H1 (cell line): ENCODE results near the gene ZNF23. TPM values are rescaled to one million over a fixed set of nuclear protein-coding genes. Genes with fewer than 3 reads are reported as not detected.

ENCODE experiments used
- CTCF ChIA-PET: fragments of 300-600 bp; sonication (Branson Sonifier 250); formaldehyde crosslinking; loops from one replicate; lab custom pipeline; 2021; ENCODE audit not compliant: partially characterized antibody; lab: Charles Lee
- POLR2A ChIA-PET: fragments of 300-600 bp; sonication (Branson Sonifier 250); formaldehyde crosslinking; loops from one replicate; lab custom pipeline; 2021; ENCODE audit warnings: inconsistent platforms; ENCODE audit not compliant: partially characterized antibody; lab: Charles Lee
- DNase-seq, 2 experiments: peaks; one replicate each; pipeline versions ENCODE4 v3.0.0 to v3.0.0-alpha.2; 2010 to 2022; ENCODE audit warnings: low spot score in 2 of 2, low read depth in 1 of 2, mixed read lengths in 1 of 2
- FAIRE-seq: peaks from 2 replicates; lab custom pipeline; 2011; peaks lifted over from hg19 to GRCh38; lab: Jason Lieb, UNC
- H2AFZ ChIP-seq: 2 replicates; pipeline ENCODE4 v1.8.1; 2012; ENCODE audit warnings: low read length, inconsistent platforms
- H2AK5ac ChIP-seq: 2 replicates; pipeline ENCODE4 v1.6.1; 2013; ENCODE audit warnings: low read depth, low read length
- H2BK120ac ChIP-seq: replicated peaks from 2 replicates; pipeline ENCODE3; 2013; ENCODE audit warnings: low read depth, low read length, inconsistent platforms
- H2BK12ac ChIP-seq: 2 replicates; pipeline ENCODE4 v1.6.1; 2013; ENCODE audit warnings: low read depth, low read length
- H2BK15ac ChIP-seq: 2 replicates; pipeline ENCODE4 v1.6.1; 2013; ENCODE audit warnings: low read length
- H2BK20ac ChIP-seq: 2 replicates; pipeline ENCODE4 v1.6.1; 2013; ENCODE audit warnings: low read length
- H2BK5ac ChIP-seq: 2 replicates; pipeline ENCODE4 v1.6.1; 2013; ENCODE audit warnings: low read depth, low read length
- H3K14ac ChIP-seq: 2 replicates; pipeline ENCODE4 v1.6.1; 2013; ENCODE audit warnings: inconsistent platforms; ENCODE audit not compliant: insufficient read length
- H3K18ac ChIP-seq: 2 replicates; pipeline ENCODE4 v1.6.1; 2013; ENCODE audit warnings: low read length; ENCODE audit errors: extremely low read depth
- H3K23ac ChIP-seq: 2 replicates; pipeline ENCODE4 v1.6.1; 2013; ENCODE audit warnings: inconsistent platforms; ENCODE audit not compliant: insufficient read length
- H3K23me2 ChIP-seq: 2 replicates; pipeline ENCODE4 v1.6.1; 2013; ENCODE audit warnings: low read depth, low read length
- H3K27ac ChIP-seq: 2 replicates; pipeline ENCODE4 v1.6.1; 2011; ENCODE audit warnings: low read depth, low read length, inconsistent platforms
- H3K27me3 ChIP-seq, 4 experiments: replicated peaks in 1 of 4; 1 replicate in 1 of 4; 2 replicates in 3 of 4; pipeline versions ENCODE4 v1.6.1 to v1.8.1; 2011 to 2013; ENCODE audit warnings: low read length in 3 of 4, mild to moderate bottlenecking in 3 of 4, inconsistent platforms in 2 of 4, mixed read lengths in 2 of 4, moderate library complexity in 1 of 4; ENCODE audit not compliant: control insufficient read depth in 3 of 4, insufficient read depth in 3 of 4; ENCODE audit errors: extremely low read depth in 1 of 4
- H3K36me3 ChIP-seq, 4 experiments: 2 replicates each; pipeline versions ENCODE4 v1.6.1 to v1.8.1; 2011 to 2013; ENCODE audit warnings: mild to moderate bottlenecking in 4 of 4, low read length in 3 of 4, moderate library complexity in 2 of 4, control low read depth in 1 of 4, inconsistent platforms in 1 of 4; ENCODE audit not compliant: insufficient read depth in 4 of 4, control insufficient read depth in 2 of 4
- H3K4ac ChIP-seq: replicated peaks from 2 replicates; pipeline ENCODE3; 2013; ENCODE audit warnings: low read length, low read depth, mixed read lengths, inconsistent platforms; ENCODE audit not compliant: insufficient read length
- H3K4me1 ChIP-seq, 4 experiments: replicated peaks in 1 of 4; 1 replicate in 1 of 4; 2 replicates in 3 of 4; pipeline versions ENCODE4 v1.6.1 to v1.8.1; 2011 to 2013; ENCODE audit warnings: low read length in 3 of 4, inconsistent platforms in 2 of 4, mixed read lengths in 1 of 4; ENCODE audit not compliant: insufficient read depth in 4 of 4, control insufficient read depth in 3 of 4
- H3K4me2 ChIP-seq, 2 experiments: 2 replicates each; pipeline versions ENCODE4 v1.6.1 to v1.8.1; 2011 to 2013; ENCODE audit warnings: low read depth in 2 of 2, low read length in 2 of 2, control low read depth in 1 of 2, inconsistent platforms in 1 of 2, mild to moderate bottlenecking in 1 of 2; ENCODE audit not compliant: insufficient read depth in 1 of 2
- H3K4me3 ChIP-seq, 4 experiments: fragments of 200-600, 300-600 bp in 1 of 4; sonication (generic), shearing (Covaris generic), sonication (Bioruptor Twin) in 1 of 4; 2 replicates each; pipeline versions ENCODE4 v1.5.1 to v1.8.1; 2011 to 2016; ENCODE audit warnings: low read length in 4 of 4, low read depth in 3 of 4, control low read depth in 2 of 4, inconsistent platforms in 2 of 4, mild to moderate bottlenecking in 2 of 4, mixed read lengths in 1 of 4, moderate library complexity in 1 of 4; ENCODE audit not compliant: insufficient read depth in 2 of 4; ENCODE audit errors: extremely low read depth in 1 of 4
- H3K56ac ChIP-seq: replicated peaks from 2 replicates; pipeline ENCODE3; 2013; ENCODE audit warnings: low read depth, mild to moderate bottlenecking, mixed read lengths, low read length, inconsistent platforms; ENCODE audit not compliant: insufficient read length
- H3K79me1 ChIP-seq: 2 replicates; pipeline ENCODE4 v1.6.1; 2013; ENCODE audit warnings: low read depth, low read length, control low read depth
- H3K79me2 ChIP-seq, 2 experiments: 2 replicates each; pipeline versions ENCODE4 v1.6.1 to v1.8.1; 2012 to 2013; ENCODE audit warnings: low read length in 2 of 2, mild to moderate bottlenecking in 2 of 2, inconsistent platforms in 1 of 2; ENCODE audit not compliant: insufficient read depth in 2 of 2, control insufficient read depth in 1 of 2
- H3K9ac ChIP-seq, 4 experiments: replicated peaks in 1 of 4; 1 replicate in 1 of 4; 2 replicates in 3 of 4; pipeline versions ENCODE4 v1.6.1 to v1.8.1; 2011 to 2013; ENCODE audit warnings: low read depth in 3 of 4, low read length in 3 of 4, control low read depth in 2 of 4, mild to moderate bottlenecking in 2 of 4, moderate library complexity in 2 of 4, inconsistent platforms in 1 of 4; ENCODE audit errors: extremely low read depth in 1 of 4
- H3K9me3 ChIP-seq, 2 experiments: 2 replicates each; pipeline versions ENCODE4 v1.6.1 to v1.8.1; 2012 to 2013; ENCODE audit warnings: mild to moderate bottlenecking in 2 of 2, moderate library complexity in 2 of 2, control low read depth in 1 of 2, inconsistent platforms in 1 of 2, low read depth in 1 of 2, low read length in 1 of 2, mixed read lengths in 1 of 2; ENCODE audit not compliant: insufficient read depth in 2 of 2
- H4K20me1 ChIP-seq, 2 experiments: replicated peaks in 1 of 2; 2 replicates each; pipeline versions ENCODE3 to v1.8.1; 2011 to 2013; ENCODE audit warnings: inconsistent platforms in 2 of 2, low read length in 2 of 2, mild to moderate bottlenecking in 1 of 2; ENCODE audit not compliant: insufficient read depth in 2 of 2, control insufficient read depth in 1 of 2
- H4K5ac ChIP-seq: 2 replicates; pipeline ENCODE4 v1.6.1; 2013; ENCODE audit warnings: low read length, low read depth, mixed read lengths, inconsistent platforms; ENCODE audit not compliant: insufficient read length
- H4K8ac ChIP-seq: 2 replicates; pipeline ENCODE4 v1.8.0; 2013; ENCODE audit warnings: mild to moderate bottlenecking, moderate library complexity, low read length, inconsistent platforms; ENCODE audit not compliant: insufficient read depth; ENCODE audit errors: extremely low read depth
- H4K91ac ChIP-seq: replicated peaks from 2 replicates; pipeline ENCODE3; 2013; ENCODE audit warnings: low read length, mixed read lengths, inconsistent platforms; ENCODE audit not compliant: insufficient read length
- CHD1 ChIP-seq: IDR thresholded peaks from 2 replicates; pipeline ENCODE4 v1.6.1; 2012; ENCODE audit warnings: low read depth, low read length, improper control_type of control experiment
- CHD2 ChIP-seq: IDR thresholded peaks from 2 replicates; pipeline ENCODE4 v1.6.1; 2012; ENCODE audit warnings: low read length, improper control_type of control experiment
- CTCF ChIP-seq, 3 experiments: IDR thresholded peaks; 1 replicate in 2 of 3; 2 replicates in 1 of 3; pipeline versions ENCODE4 v1.5.1 to v1.6.1; 2011; ENCODE audit warnings: low read length in 3 of 3, mild to moderate bottlenecking in 3 of 3, inconsistent platforms in 2 of 3, low read depth in 1 of 3, moderate library complexity in 1 of 3; ENCODE audit not compliant: insufficient read depth in 1 of 3; ENCODE audit errors: control extremely low read depth in 1 of 3
- HDAC6 ChIP-seq: IDR thresholded peaks from one replicate; pipeline ENCODE4 v1.7.1; 2012; ENCODE audit warnings: low read depth, mild to moderate bottlenecking, inconsistent platforms, low read length, moderate library complexity
- MAX ChIP-seq: IDR thresholded peaks from 2 replicates; pipeline ENCODE4 v1.6.1; 2012; ENCODE audit warnings: inconsistent platforms
- PHF8 ChIP-seq: fragments of 200-600 bp; sonication (generic); conservative IDR thresholded peaks from 2 replicates; pipeline ENCODE4 v1.7.1; 2012; ENCODE audit warnings: low read depth, mild to moderate bottlenecking, inconsistent platforms, low read length, moderate library complexity
- POU5F1 ChIP-seq: IDR thresholded peaks from 2 replicates; pipeline ENCODE4 v1.6.1; 2011; ENCODE audit warnings: low read depth, mild to moderate bottlenecking, low read length, moderate library complexity
- RNF2 ChIP-seq: fragments of 200-900, 300-1000 bp; sonication (generic); IDR thresholded peaks from 2 replicates; pipeline ENCODE4 v1.7.1; 2016; ENCODE audit warnings: borderline replicate concordance, low read depth, mild to moderate bottlenecking, antibody characterized with exemption, low read length; ENCODE audit not compliant: poor library complexity, severe bottlenecking; ENCODE audit errors: missing control alignments
- SIN3A ChIP-seq, 2 experiments: IDR thresholded peaks in 1 of 2; conservative IDR thresholded peaks in 1 of 2; 2 replicates each; pipeline ENCODE4 v1.6.1; 2011 to 2012; ENCODE audit warnings: low read length in 2 of 2, improper control_type of control experiment in 1 of 2, low read depth in 1 of 2, mild to moderate bottlenecking in 1 of 2
- YY1 ChIP-seq: IDR thresholded peaks from 2 replicates; pipeline ENCODE4 v1.6.1; 2011; ENCODE audit warnings: low read depth, mild to moderate bottlenecking, low read length
- ZNF274 ChIP-seq: IDR thresholded peaks from 2 replicates; pipeline ENCODE4 v1.7.0; 2012; ENCODE audit warnings: low read length, borderline replicate concordance; ENCODE audit errors: extremely low read depth
- WGBS, 2 experiments: shearing (Covaris generic) in 1 of 2; methylation state at CpG; one replicate each; pipeline versions ENCODE4 v1.1.6 to v1.1.7; 2013 to 2015; ENCODE audit warnings: low lambda C conversion rate in 2 of 2, mixed read lengths in 2 of 2, inconsistent platforms in 1 of 2, low coverage in 1 of 2, missing lambda C conversion rate in 1 of 2; ENCODE audit not compliant: insufficient replicate concordance in 2 of 2, insufficient coverage in 1 of 2, insufficient read length in 1 of 2; ENCODE audit errors: extremely low coverage in 1 of 2, missing lambda C conversion rate in 1 of 2; 5-methylcytosine and 5-hydroxymethylcytosine counted together
- polyA plus RNA-seq, 7 experiments: library from polyadenylated mRNA; depleted of rRNA in 3 of 7; stranded (reverse) in 5 of 7; unstranded in 2 of 7; fragments of >200 nt in 5 of 7; fragments of 200-250 nt in 2 of 7; gene quantifications; 1 replicate in 5 of 7; 2 replicates in 1 of 7; 4 replicates in 1 of 7; pipeline versions ENCODE4 v1.2.1 to v1.2.3, GENCODE V29; 2011 to 2013; ENCODE audit warnings: missing spikeins in 2 of 7, mixed read lengths in 2 of 7
- total RNA-seq: library from RNA; stranded (reverse); fragmentation: NEBNext Ultra II Directional; extraction: Animal tissue kit (Norgen Biotek cat#: 25700); gene quantifications from 2 replicates; pipeline ENCODE4 v1.2.1, GENCODE V29; 2021

Gene ZNF23
- total and polyA plus RNA-seq, 2 of the 8 experiments (the other 6 are each of a cell fraction or from before 2014, with no cell fraction given) = 2.4 to 10.2 TPM

GRCh38 chr16:71406724-71407123, 55.3 kb downstream of the ZNF23 start:
- H3K23ac ChIP-seq = no peak overlapping the region
- no peak overlapping the region; the same call in 1 of the 2 replicates for H2BK5ac ChIP-seq
- ChIA-PET CTCF (interaction anchor here (0.6 to 2.8 kb wide), 5 partner anchors 15 to 205 kb away, joined by 3 to 9 read pairs (median 5); partner anchors contain the start of gene CALB2), POLR2A (no interaction called here)
- H3K18ac ChIP-seq = no peak overlapping the region
- no peak overlapping the region for H3K27ac ChIP-seq
- H4K91ac ChIP-seq = no peak overlapping the region
- H3K36me3 ChIP-seq = no peaks in the 10 kb centered on the region
- no peak for DNase-seq
- H4K8ac ChIP-seq = 0 out of 2 replicates have a peak overlapping the region, but pooled peaks have one; percentile 6
- no peak overlapping the region for H2BK12ac ChIP-seq
- no peak overlapping the region for H3K4ac ChIP-seq
- FAIRE-seq = no peak
- no peaks in the 10 kb centered on the region for H3K9me3 ChIP-seq
- no peaks in the 10 kb centered on the region for H3K79me2 ChIP-seq
- WGBS, 2 experiments = 78% methylated on average over 8 of the region's 8 CpGs; no CpG with 5 or more reads in 1 of the 2 experiments
- H2AFZ ChIP-seq = no peak overlapping the region
- no peak overlapping the region for H3K4me3 ChIP-seq
- no peak overlapping the region for H3K9ac ChIP-seq
- H3K14ac ChIP-seq = no peak overlapping the region
- H3K79me1 ChIP-seq = no peaks in the 10 kb centered on the region
- no peak overlapping the region for H4K5ac ChIP-seq
- no peak overlapping the region for H2BK15ac ChIP-seq
- no peak overlapping the region for H3K4me2 ChIP-seq
- H3K4me1 ChIP-seq = peaks cover 0 to 8% (median 5%) of the 10 kb centered on the region in 4 experiments; a peak in 6 of 7 replicates
- H3K23me2 ChIP-seq = no peaks in the 10 kb centered on the region
- no peak overlapping the region for H3K56ac ChIP-seq
- no peak overlapping the region for H2BK120ac ChIP-seq
- no peaks in the 10 kb centered on the region for H4K20me1 ChIP-seq
- no peak overlapping the region for H2BK20ac ChIP-seq
- no peak overlapping the region for H2AK5ac ChIP-seq
- H3K27me3 ChIP-seq = no peaks in the 10 kb centered on the region
- TF ChIP-seq CTCF (IDR thresholded peaks at IDR 0.05; ENCODE audit: control extremely low read depth in 1 of 3, insufficient read depth in 1 of 3, low read depth in 1 of 3, low read length in 3 of 3) = no peak
- no peak for TF ChIP-seq CHD1
- no peak for TF ChIP-seq ZNF274
- no peak for TF ChIP-seq CHD2
- TF ChIP-seq MAX = no peak
- TF ChIP-seq POU5F1 = no peak
- no peak for TF ChIP-seq HDAC6
- no peak for TF ChIP-seq PHF8
- no peak for TF ChIP-seq SIN3A (conservative IDR thresholded peaks at IDR 0.05 in 1 of 2, IDR thresholded peaks at IDR 0.05 in 1 of 2; ENCODE audit: low read depth in 1 of 2, low read length in 2 of 2)
- TF ChIP-seq YY1 = no peak
- TF ChIP-seq RNF2 = no peak
